ENCODE measurements around the gene CRHR2. TPM values are rescaled to one million over a fixed set of nuclear protein-coding genes. Genes with fewer than 3 reads are reported as not detected.

CRHR2 gene
- total RNA-seq (not detected), total RNA-seq (0 to 0.20 (median 0) reads per million in 172 experiments)
- 0.10 TPM for polyA plus RNA-seq (2013, experiment 1 of 2)
- 0.22 TPM for polyA plus RNA-seq (2013, experiment 2 of 2)

GRCh38 chr7:30682212-30683083 lies at the start of gene CRHR2:
CRHR2 (minus strand) TSS chr7:30682456; CDS start chr7:30682280, 176 bp downstream.
- no peaks in the 10 kb centered on the region for H3K9me3 Mint-ChIP-seq
- ChIA-PET CTCF (interaction anchor here (2.4 kb wide), 1 partner anchor 58 kb away, joined by 11 read pairs; no protein-coding TSS in a partner anchor), POLR2A (interaction anchor here (0.9 to 1.3 kb wide), 4 partner anchors 16 to 58 kb away, joined by 3 to 9 read pairs (median 4); no protein-coding TSS in a partner anchor)
- TF ChIP-seq, protein P1, sequence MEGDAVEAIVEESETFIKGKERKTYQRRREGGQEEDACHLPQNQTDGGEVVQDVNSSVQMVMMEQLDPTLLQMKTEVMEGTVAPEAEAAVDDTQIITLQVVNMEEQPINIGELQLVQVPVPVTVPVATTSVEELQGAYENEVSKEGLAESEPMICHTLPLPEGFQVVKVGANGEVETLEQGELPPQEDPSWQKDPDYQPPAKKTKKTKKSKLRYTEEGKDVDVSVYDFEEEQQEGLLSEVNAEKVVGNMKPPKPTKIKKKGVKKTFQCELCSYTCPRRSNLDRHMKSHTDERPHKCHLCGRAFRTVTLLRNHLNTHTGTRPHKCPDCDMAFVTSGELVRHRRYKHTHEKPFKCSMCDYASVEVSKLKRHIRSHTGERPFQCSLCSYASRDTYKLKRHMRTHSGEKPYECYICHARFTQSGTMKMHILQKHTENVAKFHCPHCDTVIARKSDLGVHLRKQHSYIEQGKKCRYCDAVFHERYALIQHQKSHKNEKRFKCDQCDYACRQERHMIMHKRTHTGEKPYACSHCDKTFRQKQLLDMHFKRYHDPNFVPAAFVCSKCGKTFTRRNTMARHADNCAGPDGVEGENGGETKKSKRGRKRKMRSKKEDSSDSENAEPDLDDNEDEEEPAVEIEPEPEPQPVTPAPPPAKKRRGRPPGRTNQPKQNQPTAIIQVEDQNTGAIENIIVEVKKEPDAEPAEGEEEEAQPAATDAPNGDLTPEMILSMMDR (IDR thresholded peaks at IDR 0.05), result peak; percentile 45
- ATAC-seq (ENCODE audit: poor library complexity) (peak; percentile 74), DNase-seq (peak in 9 of 14 experiments; percentile 3 to 64 (median 23))
- peaks cover 40 to 55% of the 10 kb centered on the region in 2 experiments for H3K27me3 ChIP-seq (ENCODE audit: control insufficient read depth in 1 of 2, insufficient read depth in 2 of 2, low read length in 2 of 2)
- peak within 1 kb of the TSS; percentile 85 for H3K4me3 Mint-ChIP-seq
- no peak within 1 kb of the TSS for H3K27ac Mint-ChIP-seq
- no peaks in the 10 kb centered on the region for H3K36me3 Mint-ChIP-seq (ENCODE audit: low read depth)
- H3K4me1 ChIP-seq (ENCODE audit: insufficient read depth, low read length), result peaks cover 18% of the 10 kb centered on the region
- peaks cover 0 to 10% of the 10 kb centered on the region in 2 experiments for H3K9me3 ChIP-seq (ENCODE audit: control insufficient read depth in 1 of 2, insufficient read depth in 1 of 2, low read length in 2 of 2)
- no peaks in the 10 kb centered on the region for H3K36me3 ChIP-seq (ENCODE audit: insufficient read depth, low read length)
- H3K27ac ChIP-seq (ENCODE audit: low read depth in 1 of 2, low read length in 2 of 2), result no peak within 1 kb of the TSS
- H3K4me3 ChIP-seq (ENCODE audit: low read length), result peak within 1 kb of the TSS; percentile 35
- peaks cover 21% of the 10 kb centered on the region for H3K4me1 Mint-ChIP-seq (ENCODE audit: low read depth)
- H3K27me3 Mint-ChIP-seq, result peaks cover 73% of the 10 kb centered on the region
- intact Hi-C loops (cut with DNase I, micrococcal nuclease), result loop anchor here (1.0 kb wide), 1 partner anchor 58 kb away; no protein-coding TSS in a partner anchor

- H3K27me3 Mint-ChIP-seq, result no peaks in the 10 kb centered on the region
- Histone ChIP-seq H3K4me3 (ENCODE audit: low read length) (no peak overlapping the region), H3K27me3 (ENCODE audit: control insufficient read depth in 1 of 2, insufficient read depth in 2 of 2, low read length in 2 of 2) (no peaks in the 10 kb centered on the region), H3K4me1 (ENCODE audit: insufficient read depth, low read length) (peaks cover 53% of the 10 kb centered on the region), H3K27ac (ENCODE audit: low read depth in 1 of 2, low read length in 2 of 2) (no peak overlapping the region), H3K36me3 (ENCODE audit: insufficient read depth, low read length) (no peaks in the 10 kb centered on the region), H3K9me3 (ENCODE audit: control insufficient read depth in 1 of 2, insufficient read depth in 1 of 2, low read length in 2 of 2) (peaks cover 0 to 3% of the 10 kb centered on the region in 2 experiments)
- H3K27ac Mint-ChIP-seq, result peak overlapping the region; percentile 60
- CTCF ChIA-PET, result no interaction called here
- H3K4me3 Mint-ChIP-seq, result peak overlapping the region; percentile 0
- no peaks in the 10 kb centered on the region for H3K36me3 Mint-ChIP-seq (ENCODE audit: low read depth)
- TF ChIP-seq, protein P1 (IDR thresholded peaks at IDR 0.05), result no peak
- POLR2A ChIA-PET, result interaction anchor here (0.9 kb wide), 1 partner anchor 9 kb away, joined by 3 read pairs; no protein-coding TSS in a partner anchor
- no peaks in the 10 kb centered on the region for H3K9me3 Mint-ChIP-seq
- H3K4me1 Mint-ChIP-seq (ENCODE audit: low read depth), result peaks cover 64% of the 10 kb centered on the region
- ATAC-seq (ENCODE audit: poor library complexity), result no peak
- DNase-seq, result no peak
- intact Hi-C loops (cut with DNase I, micrococcal nuclease), result no loop called here
Observed at GRCh38 chr7:30731581-30731980, 49.3 kb upstream of the CRHR2 start.

GRCh38 chr7:30730996-30731395 lies 48.7 kb upstream of the CRHR2 start:
- Mint-ChIP-seq H3K4me1 (ENCODE audit: low read depth) (peaks cover 70% of the 10 kb centered on the region), H3K4me3 (peak overlapping the region; percentile 0), H3K27ac (peak overlapping the region; percentile 60), H3K9me3 (no peaks in the 10 kb centered on the region), H3K27me3 (no peaks in the 10 kb centered on the region), H3K36me3 (ENCODE audit: low read depth) (no peaks in the 10 kb centered on the region)
- H3K4me1 ChIP-seq (ENCODE audit: insufficient read depth, low read length), result peaks cover 56% of the 10 kb centered on the region
- intact Hi-C loops (cut with DNase I, micrococcal nuclease), result no loop called here
- no peak for DNase-seq
- TF ChIP-seq, protein P1 (IDR thresholded peaks at IDR 0.05), result no peak
- no peak overlapping the region for H3K27ac ChIP-seq (ENCODE audit: low read depth in 1 of 2, low read length in 2 of 2)
- H3K36me3 ChIP-seq (ENCODE audit: insufficient read depth, low read length), result no peaks in the 10 kb centered on the region
- no peaks in the 10 kb centered on the region for H3K27me3 ChIP-seq (ENCODE audit: control insufficient read depth in 1 of 2, insufficient read depth in 2 of 2, low read length in 2 of 2)
- ATAC-seq (ENCODE audit: poor library complexity), result no peak
- CTCF ChIA-PET, result no interaction called here
- no peak overlapping the region for H3K4me3 ChIP-seq (ENCODE audit: low read length)
- POLR2A ChIA-PET, result interaction anchor here (0.9 kb wide), 1 partner anchor 9 kb away, joined by 3 read pairs; no protein-coding TSS in a partner anchor
- H3K9me3 ChIP-seq (ENCODE audit: control insufficient read depth in 1 of 2, insufficient read depth in 1 of 2, low read length in 2 of 2), result no peaks in the 10 kb centered on the region

All from CD4-positive, alpha-beta T cell (primary cell).